Nephron progenitor cell (in vitro differentiated cells): ENCODE data around the gene APOL5.

ENCODE experiments used
- DNase-seq: peaks from one replicate; pipeline ENCODE4 v3.0.0; 2021
- H3K27ac Mint-ChIP-seq: 2 replicates; pipeline ENCODE4 v1.8.0; 2021; ENCODE audit warnings: mild to moderate bottlenecking, moderate library complexity, mixed read lengths
- H3K27me3 Mint-ChIP-seq: 2 replicates; pipeline ENCODE4 v1.8.0; 2021; ENCODE audit warnings: mild to moderate bottlenecking, low read depth, mixed read lengths; ENCODE audit not compliant: poor library complexity
- H3K36me3 Mint-ChIP-seq: 2 replicates; pipeline ENCODE4 v1.8.0; 2021; ENCODE audit warnings: low read depth, mixed read lengths
- H3K4me1 Mint-ChIP-seq: 2 replicates; pipeline ENCODE4 v1.8.0; 2021; ENCODE audit warnings: mixed read lengths
- H3K4me3 Mint-ChIP-seq: 2 replicates; pipeline ENCODE4 v1.8.0; 2021; ENCODE audit warnings: mild to moderate bottlenecking, moderate library complexity, mixed read lengths
- H3K9me3 Mint-ChIP-seq: 2 replicates; pipeline ENCODE4 v1.8.0; 2021; ENCODE audit warnings: mild to moderate bottlenecking, moderate library complexity, mixed read lengths
- TF ChIP-seq, protein P1 (sequence below): fragments of 200-600 bp; sonication (generic); IDR thresholded peaks from 2 replicates; pipeline ENCODE4 v1.5.0; 2021; ENCODE audit warnings: antibody characterized with exemption

Gene APOL5

DNA sequence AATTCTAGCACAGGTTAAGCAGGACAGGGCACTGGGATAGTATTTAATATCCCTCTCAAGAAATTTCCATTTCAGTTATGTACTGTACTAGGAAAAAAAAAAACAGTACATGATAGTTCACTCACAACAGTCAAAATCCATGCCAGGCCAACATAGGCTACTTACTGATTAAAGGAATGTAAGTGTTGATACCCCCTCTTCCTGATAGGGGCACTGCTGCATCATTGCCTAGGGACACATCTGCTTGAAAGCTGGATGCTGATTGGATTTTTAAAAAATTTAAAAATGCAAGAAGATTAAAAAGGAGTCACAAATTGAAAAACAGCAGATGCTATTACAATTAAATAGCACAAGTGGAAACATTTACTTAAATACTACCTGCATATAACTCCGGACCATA lies 43.4 kb downstream of the APOL5 start:
- DNase-seq = no peak
- Mint-ChIP-seq H3K4me1 (peaks cover 5% of the 10 kb centered on the region), H3K4me3 (no peak overlapping the region), H3K36me3 (peaks cover 71% of the 10 kb centered on the region), H3K9me3 (no peaks in the 10 kb centered on the region), H3K27me3 (no peaks in the 10 kb centered on the region), H3K27ac (no peak overlapping the region)
- TF ChIP-seq, protein P1, sequence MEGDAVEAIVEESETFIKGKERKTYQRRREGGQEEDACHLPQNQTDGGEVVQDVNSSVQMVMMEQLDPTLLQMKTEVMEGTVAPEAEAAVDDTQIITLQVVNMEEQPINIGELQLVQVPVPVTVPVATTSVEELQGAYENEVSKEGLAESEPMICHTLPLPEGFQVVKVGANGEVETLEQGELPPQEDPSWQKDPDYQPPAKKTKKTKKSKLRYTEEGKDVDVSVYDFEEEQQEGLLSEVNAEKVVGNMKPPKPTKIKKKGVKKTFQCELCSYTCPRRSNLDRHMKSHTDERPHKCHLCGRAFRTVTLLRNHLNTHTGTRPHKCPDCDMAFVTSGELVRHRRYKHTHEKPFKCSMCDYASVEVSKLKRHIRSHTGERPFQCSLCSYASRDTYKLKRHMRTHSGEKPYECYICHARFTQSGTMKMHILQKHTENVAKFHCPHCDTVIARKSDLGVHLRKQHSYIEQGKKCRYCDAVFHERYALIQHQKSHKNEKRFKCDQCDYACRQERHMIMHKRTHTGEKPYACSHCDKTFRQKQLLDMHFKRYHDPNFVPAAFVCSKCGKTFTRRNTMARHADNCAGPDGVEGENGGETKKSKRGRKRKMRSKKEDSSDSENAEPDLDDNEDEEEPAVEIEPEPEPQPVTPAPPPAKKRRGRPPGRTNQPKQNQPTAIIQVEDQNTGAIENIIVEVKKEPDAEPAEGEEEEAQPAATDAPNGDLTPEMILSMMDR = no peak

DNA sequence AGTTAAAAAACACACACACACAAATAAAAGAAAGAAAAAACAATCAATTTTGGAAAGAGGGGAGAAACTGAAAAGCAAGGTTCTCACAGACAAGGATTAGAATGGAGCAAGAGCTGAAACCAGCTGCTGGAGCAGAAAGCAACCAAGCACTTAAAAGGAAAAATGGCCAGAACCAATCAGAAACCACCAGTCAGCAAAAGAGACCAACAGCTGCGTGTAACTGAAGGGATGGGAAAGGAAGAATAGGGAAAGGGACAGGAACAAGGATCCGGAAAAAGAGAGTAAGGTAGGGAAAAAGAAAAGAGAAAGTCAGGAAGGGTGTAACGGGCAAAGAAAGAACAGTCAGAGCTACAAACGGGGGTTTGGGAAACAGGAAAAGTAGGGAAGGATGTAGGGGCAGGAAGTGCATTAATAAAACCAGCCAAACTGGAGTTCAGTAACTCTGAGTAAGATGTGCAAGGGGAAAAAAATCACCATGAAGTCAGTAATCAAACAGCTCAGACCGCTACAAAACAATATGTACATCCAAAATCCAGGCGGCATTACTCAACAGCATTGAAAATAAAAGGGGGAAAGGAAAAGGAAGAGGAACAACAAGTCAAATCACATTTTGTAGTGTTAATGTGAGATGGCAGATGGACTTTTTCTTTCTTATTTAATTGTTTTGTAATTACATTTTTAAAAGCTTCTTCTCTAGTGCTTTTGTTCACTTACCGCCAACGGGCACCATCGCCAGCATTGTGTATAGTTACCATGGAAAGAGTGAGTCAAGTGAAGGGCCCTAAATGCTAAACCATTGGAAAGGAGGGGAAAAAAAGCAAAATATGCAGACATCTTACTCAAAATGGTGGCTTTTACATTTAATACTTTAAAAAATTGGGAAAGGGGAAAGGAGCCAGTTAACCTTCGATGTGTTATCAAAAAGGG lies 49.2 kb downstream of the APOL5 start:
- peaks cover 20% of the 10 kb centered on the region for H3K36me3 Mint-ChIP-seq
- peak overlapping the region; percentile 16 for H3K4me3 Mint-ChIP-seq
- H3K27me3 Mint-ChIP-seq = peaks cover 2% of the 10 kb centered on the region
- TF ChIP-seq, protein P1 = no peak
- H3K4me1 Mint-ChIP-seq = peaks cover 25% of the 10 kb centered on the region
- H3K27ac Mint-ChIP-seq = peak overlapping the region; percentile 95
- DNase-seq = no peak
- no peaks in the 10 kb centered on the region for H3K9me3 Mint-ChIP-seq

DNA sequence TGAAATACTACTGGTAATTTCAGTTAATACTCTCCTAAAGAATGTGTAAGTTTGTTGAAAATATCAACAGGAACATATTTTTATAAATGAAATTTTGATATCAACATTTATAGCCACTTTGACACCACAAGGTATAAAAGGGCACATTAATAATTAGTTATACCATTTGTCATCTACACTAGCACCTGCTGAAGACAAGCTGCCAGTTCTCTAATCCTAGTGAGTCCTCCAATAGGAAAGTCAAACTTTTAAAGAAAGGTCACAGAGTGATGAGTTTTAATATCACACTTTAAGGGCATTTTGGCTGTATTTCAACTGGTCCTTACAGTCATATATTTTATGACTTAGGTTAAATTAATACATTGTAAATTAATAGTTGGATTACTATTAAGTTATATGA lies 52.3 kb downstream of the APOL5 start:
- DNase-seq = no peak
- TF ChIP-seq, protein P1 = no peak
- Mint-ChIP-seq H3K4me3 (no peak overlapping the region), H3K27me3 (peaks cover 2% of the 10 kb centered on the region), H3K27ac (no peak overlapping the region), H3K4me1 (peaks cover 25% of the 10 kb centered on the region), H3K9me3 (no peaks in the 10 kb centered on the region), H3K36me3 (peaks cover 4% of the 10 kb centered on the region)

DNA sequence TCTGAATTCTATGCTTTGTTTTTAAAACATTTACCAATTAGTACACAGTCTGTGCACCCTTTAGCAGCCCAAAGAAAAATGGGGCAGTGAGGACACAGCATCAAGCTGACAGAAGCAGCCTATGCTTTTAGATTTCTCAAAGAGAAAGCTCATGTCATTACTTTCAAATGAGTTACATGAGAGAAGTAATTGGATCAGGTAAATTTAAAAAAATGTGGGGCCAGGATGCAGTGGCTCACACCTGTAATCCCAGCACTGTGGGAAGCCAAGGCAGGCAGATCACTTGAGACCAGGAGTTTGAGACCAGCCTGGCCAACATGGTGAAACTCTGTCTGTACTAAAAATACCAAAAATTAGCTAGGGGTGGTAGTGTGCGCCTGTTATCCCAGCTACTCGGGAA lies 57.7 kb downstream of the APOL5 start:
- TF ChIP-seq, protein P1 = no peak
- Mint-ChIP-seq H3K27ac (peak overlapping the region; percentile 29), H3K27me3 (peaks cover 2% of the 10 kb centered on the region), H3K4me3 (no peak overlapping the region), H3K4me1 (peaks cover 17% of the 10 kb centered on the region), H3K36me3 (peaks cover 17% of the 10 kb centered on the region), H3K9me3 (no peaks in the 10 kb centered on the region)
- no peak for DNase-seq

DNA sequence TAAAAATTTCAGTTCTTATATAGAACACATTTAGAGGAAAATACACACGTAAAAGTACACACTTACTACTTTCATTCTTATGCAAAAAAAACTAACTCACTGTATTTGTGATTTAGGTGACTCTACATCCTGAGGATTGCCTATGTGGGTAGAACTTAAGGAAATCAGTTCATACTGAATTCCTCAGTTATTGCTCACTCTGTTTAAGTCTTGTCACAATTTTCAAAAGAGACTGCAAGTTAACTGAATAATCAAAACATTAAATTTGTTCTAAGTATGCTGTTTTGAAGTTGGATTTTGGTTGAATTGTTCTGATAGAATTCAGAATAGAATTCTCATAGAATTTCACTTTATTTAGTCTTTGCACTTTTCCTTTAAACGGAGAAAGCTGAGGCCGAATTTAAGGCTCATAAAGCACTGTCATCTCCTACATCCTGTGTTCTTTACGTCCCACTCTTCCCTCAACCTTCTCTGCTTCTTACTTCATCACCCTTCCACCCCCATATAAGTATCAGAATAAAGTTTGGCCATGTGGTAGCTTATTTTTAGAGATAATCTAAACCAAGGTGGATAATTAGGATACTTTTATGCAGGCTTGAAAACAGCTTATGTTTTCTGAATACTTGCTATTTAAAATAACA lies 59.8 kb downstream of the APOL5 start:
- Mint-ChIP-seq H3K9me3 (no peaks in the 10 kb centered on the region), H3K27me3 (no peaks in the 10 kb centered on the region), H3K36me3 (peaks cover 29% of the 10 kb centered on the region), H3K27ac (no peak overlapping the region), H3K4me3 (no peak overlapping the region), H3K4me1 (peaks cover 34% of the 10 kb centered on the region)
- TF ChIP-seq, protein P1 = no peak
- no peak for DNase-seq
